Heart left ventricle (tissue), 13 donors: ENCODE results near the gene MAGED1.
"Not testable (repeated sequence)": the region's sequence is repeated elsewhere in the genome, so short reads cannot be mapped to it uniquely, and the experiment has no call there.

Experiments
- CTCF ChIP-seq, 12 donors: fragments of 200-600 bp; sonication (generic) in 4 of 12; IDR thresholded peaks; one replicate each; pipeline versions ENCODE4 v1.5.0 to v1.8.0; 2018 to 2022; ENCODE audit warnings: antibody characterized with exemption in 12 of 12, mild to moderate bottlenecking in 5 of 12
- POLR2A ChIP-seq, 2 donors: fragments of 450-650 bp; IDR thresholded peaks; one replicate each; pipeline ENCODE4 v1.6.1; 2017; ENCODE audit warnings: antibody characterized with exemption in 2 of 2, mild to moderate bottlenecking in 2 of 2, moderate library complexity in 2 of 2
- donor health status: ischemic (EF 13 %, LVEDD 7.1; RV severe dilation, severe dysfunction).
- donor health status: DM: no; HTN: yes; CAD: no.
- donor health status: DM: no; HTN: no; CAD: no.
- donor health status: ischemic (EF 25% LVEDD 6.9; RV normal size, moderate dysfunction).
- donor health status: ischemic (EF 25% LVEDD 5.7; RV mildly dilated, moderate dysfunction).
- donor health status: ischemic (EF 35%, LVEDD 5.7; RV mildly dilated, moderate dysfunction).
- donor health status: nonischemic (EF 11% LVEDD 7.7; RV severe dilation, severe dysfunction).
- donor health status: DM: yes; HTN: yes; CAD: no.
- donor health status: PGD.
- donor health status: ischemic (EF 29% LVEDD 5.4; RV normal size, mild dysfunction).
- donor health status: nonischemic (EF 23%, LVEDD 6.1; RV moderate dilation, normal function).

GRCh38 chrX:51905152-51905551 is 11.7 kb downstream of the MAGED1 start:
- TF ChIP-seq CTCF, POLR2A (IDR thresholded peaks at IDR 0.05): not testable (repeated sequence)
